ENCODE measurements around the gene KCNMA1.

Gene KCNMA1

GRCh38 chr10:77060913-77061312 lies 576.7 kb downstream of the KCNMA1 start:
- Histone ChIP-seq H3K27ac (ENCODE audit: low read depth, low read length) (no peak overlapping the region), H3K27me3 (ENCODE audit: low read length) (no peaks in the 10 kb centered on the region), H3K36me3 (ENCODE audit: low read length) (no peaks in the 10 kb centered on the region), H3K9me2 (replicated peaks; ENCODE audit: insufficient read depth, low read length) (no peaks in the 10 kb centered on the region), H3K9ac (ENCODE audit: low read length) (no peak overlapping the region), H2AFZ (ENCODE audit: low read depth, low read length, severe bottlenecking) (no peak overlapping the region), H3K79me2 (ENCODE audit: insufficient read depth, low read length) (no peaks in the 10 kb centered on the region), H3K4me3 (ENCODE audit: insufficient read depth, low read length, poor library complexity, severe bottlenecking) (no peak overlapping the region), H4K20me1 (ENCODE audit: low read depth, low read length) (no peaks in the 10 kb centered on the region), H3F3A (ENCODE audit: insufficient read depth) (no peaks in the 10 kb centered on the region), H3K4me2 (ENCODE audit: low read depth, low read length, poor library complexity, severe bottlenecking) (no peak overlapping the region), H3K9me3 (ENCODE audit: insufficient read depth, low read length) (no peaks in the 10 kb centered on the region)
- TF ChIP-seq CTCF (IDR thresholded peaks at IDR 0.05; ENCODE audit: insufficient read depth, low read length, poor library complexity, severe bottlenecking) (no peak), EZH2phosphoT487 (conservative IDR thresholded peaks at IDR 0.05; ENCODE audit: low read length) (no peak)

DNA sequence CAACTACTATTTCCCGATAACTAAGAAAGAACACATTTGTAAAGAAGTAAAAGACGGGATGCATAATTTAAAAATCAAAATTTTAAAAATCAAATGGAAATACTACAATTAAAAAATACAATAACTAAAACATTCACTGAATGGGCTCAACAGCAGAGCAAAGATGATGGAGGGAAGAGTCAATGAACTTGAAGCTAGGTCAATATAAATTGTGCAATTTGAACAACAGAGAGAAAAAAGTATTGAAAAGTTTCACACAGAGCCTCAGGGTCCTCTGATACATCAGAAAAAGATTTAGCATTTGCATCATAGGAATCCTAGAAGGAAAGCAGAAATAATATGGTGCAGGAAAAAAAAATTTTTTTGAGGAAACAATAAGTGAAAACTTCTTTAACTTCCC lies 581.0 kb downstream of the KCNMA1 start:
- Histone ChIP-seq H3K27ac (ENCODE audit: low read depth, low read length) (no peak overlapping the region), H3K9ac (ENCODE audit: low read length) (no peak overlapping the region), H3K4me2 (ENCODE audit: low read depth, low read length, poor library complexity, severe bottlenecking) (no peak overlapping the region), H3F3A (ENCODE audit: insufficient read depth) (no peaks in the 10 kb centered on the region), H3K4me3 (ENCODE audit: insufficient read depth, low read length, poor library complexity, severe bottlenecking) (no peak overlapping the region), H3K36me3 (ENCODE audit: low read length) (no peaks in the 10 kb centered on the region), H2AFZ (ENCODE audit: low read depth, low read length, severe bottlenecking) (no peak overlapping the region), H3K27me3 (ENCODE audit: low read length) (no peaks in the 10 kb centered on the region), H3K9me2 (replicated peaks; ENCODE audit: insufficient read depth, low read length) (no peaks in the 10 kb centered on the region), H3K9me3 (ENCODE audit: insufficient read depth, low read length) (no peaks in the 10 kb centered on the region), H4K20me1 (ENCODE audit: low read depth, low read length) (no peaks in the 10 kb centered on the region), H3K79me2 (ENCODE audit: insufficient read depth, low read length) (no peaks in the 10 kb centered on the region)
- TF ChIP-seq CTCF (IDR thresholded peaks at IDR 0.05; ENCODE audit: insufficient read depth, low read length, poor library complexity, severe bottlenecking) (no peak), EZH2phosphoT487 (conservative IDR thresholded peaks at IDR 0.05; ENCODE audit: low read length) (no peak)

DNA sequence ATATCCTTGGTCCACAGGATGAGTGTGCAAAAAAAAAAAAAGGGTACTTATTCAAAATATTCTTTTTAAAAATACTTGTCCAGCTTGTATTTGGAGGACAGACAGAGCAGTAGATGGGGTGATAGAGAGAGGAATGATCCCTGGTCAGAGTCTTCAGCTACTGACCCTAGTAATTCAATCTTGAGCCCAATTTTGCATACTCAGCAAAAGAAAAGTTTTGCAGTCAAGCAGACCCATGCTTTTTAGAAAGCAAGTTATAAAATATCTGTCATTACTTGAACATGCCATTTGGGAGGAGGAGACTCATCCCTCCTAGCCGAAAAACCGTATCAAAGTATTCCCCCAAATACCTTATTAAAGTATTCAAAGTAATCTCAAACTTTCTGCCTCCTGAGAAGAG lies 585.0 kb downstream of the KCNMA1 start:
- Histone ChIP-seq H3K4me2 (ENCODE audit: low read depth, low read length, poor library complexity, severe bottlenecking) (no peak overlapping the region), H3K27me3 (ENCODE audit: low read length) (no peaks in the 10 kb centered on the region), H3K36me3 (ENCODE audit: low read length) (no peaks in the 10 kb centered on the region), H3K9ac (ENCODE audit: low read length) (no peak overlapping the region), H4K20me1 (ENCODE audit: low read depth, low read length) (no peaks in the 10 kb centered on the region), H3K27ac (ENCODE audit: low read depth, low read length) (no peak overlapping the region), H3K4me3 (ENCODE audit: insufficient read depth, low read length, poor library complexity, severe bottlenecking) (no peak overlapping the region), H3K79me2 (ENCODE audit: insufficient read depth, low read length) (no peaks in the 10 kb centered on the region), H3F3A (ENCODE audit: insufficient read depth) (no peaks in the 10 kb centered on the region), H2AFZ (ENCODE audit: low read depth, low read length, severe bottlenecking) (no peak overlapping the region), H3K9me3 (ENCODE audit: insufficient read depth, low read length) (no peaks in the 10 kb centered on the region), H3K9me2 (replicated peaks; ENCODE audit: insufficient read depth, low read length) (no peaks in the 10 kb centered on the region)
- TF ChIP-seq EZH2phosphoT487 (conservative IDR thresholded peaks at IDR 0.05; ENCODE audit: low read length) (no peak), CTCF (IDR thresholded peaks at IDR 0.05; ENCODE audit: insufficient read depth, low read length, poor library complexity, severe bottlenecking) (no peak)

- H3F3A ChIP-seq (ENCODE audit: insufficient read depth) = no peaks in the 10 kb centered on the region
- H3K4me2 ChIP-seq (ENCODE audit: low read depth, low read length, poor library complexity, severe bottlenecking) = no peak overlapping the region
- H3K27ac ChIP-seq (ENCODE audit: low read depth, low read length) = no peak overlapping the region
- no peak for TF ChIP-seq EZH2phosphoT487 (conservative IDR thresholded peaks at IDR 0.05; ENCODE audit: low read length)
- TF ChIP-seq CTCF (IDR thresholded peaks at IDR 0.05; ENCODE audit: insufficient read depth, low read length, poor library complexity, severe bottlenecking) = no peak
- no peaks in the 10 kb centered on the region for H3K79me2 ChIP-seq (ENCODE audit: insufficient read depth, low read length)
- no peaks in the 10 kb centered on the region for H3K36me3 ChIP-seq (ENCODE audit: low read length)
- no peak overlapping the region for H2AFZ ChIP-seq (ENCODE audit: low read depth, low read length, severe bottlenecking)
- no peak overlapping the region for H3K4me3 ChIP-seq (ENCODE audit: insufficient read depth, low read length, poor library complexity, severe bottlenecking)
- no peaks in the 10 kb centered on the region for H3K27me3 ChIP-seq (ENCODE audit: low read length)
- no peaks in the 10 kb centered on the region for H3K9me2 ChIP-seq (replicated peaks; ENCODE audit: insufficient read depth, low read length)
- H3K9ac ChIP-seq (ENCODE audit: low read length) = no peak overlapping the region
- no peaks in the 10 kb centered on the region for H3K9me3 ChIP-seq (ENCODE audit: insufficient read depth, low read length)
- H4K20me1 ChIP-seq (ENCODE audit: low read depth, low read length) = no peaks in the 10 kb centered on the region
These were observed 585.8 kb downstream of the KCNMA1 start for GRCh38 chr10:77051837-77052236.

Measured in SU-DHL-6 (cell line).